ENCODE measurements around the gene HSD3B2. TPM values are rescaled to one million over a fixed set of nuclear protein-coding genes. Genes with fewer than 3 reads are reported as not detected.

HSD3B2 gene
- total RNA-seq, 1 experiment from 2014 or later: not detected

GRCh38 chr1:119451158-119451557 is 36.2 kb downstream of the HSD3B2 start:
- BruUV-seq (replicated peaks): no TSS peak
- DNase-seq (ENCODE audit: low spot score): no peak
- Histone ChIP-seq H3K4me3 (ENCODE audit: low read depth, low read length, poor library complexity, severe bottlenecking) (no peak overlapping the region), H3K27ac (ENCODE audit: low read depth, low read length, poor library complexity, severe bottlenecking) (no peak overlapping the region), H3K27me3 (replicated peaks; ENCODE audit: insufficient read depth, low read depth, low read length, poor library complexity) (no peaks in the 10 kb centered on the region), H3K4me1 (ENCODE audit: insufficient read depth, low read length, poor library complexity, severe bottlenecking) (no peaks in the 10 kb centered on the region), H3K36me3 (ENCODE audit: insufficient read depth, low read length, poor library complexity, severe bottlenecking) (no peaks in the 10 kb centered on the region), H3K9me3 (ENCODE audit: low read depth, low read length, poor library complexity, severe bottlenecking) (no peaks in the 10 kb centered on the region)
- intact Hi-C loops (cut with micrococcal nuclease; ENCODE audit: unreplicated experiment): no loop called here
- TF ChIP-seq CTCF (conservative IDR thresholded peaks at IDR 0.05; ENCODE audit: low read depth, low read length) (no peak), EZH2 (IDR thresholded peaks at IDR 0.05; ENCODE audit: borderline replicate concordance, low read depth, low read length, poor library complexity, severe bottlenecking) (no peak)
- CTCF ChIA-PET: no interaction called here
- POLR2A ChIA-PET (ENCODE audit: low non-redundant PET): no interaction called here

DNA sequence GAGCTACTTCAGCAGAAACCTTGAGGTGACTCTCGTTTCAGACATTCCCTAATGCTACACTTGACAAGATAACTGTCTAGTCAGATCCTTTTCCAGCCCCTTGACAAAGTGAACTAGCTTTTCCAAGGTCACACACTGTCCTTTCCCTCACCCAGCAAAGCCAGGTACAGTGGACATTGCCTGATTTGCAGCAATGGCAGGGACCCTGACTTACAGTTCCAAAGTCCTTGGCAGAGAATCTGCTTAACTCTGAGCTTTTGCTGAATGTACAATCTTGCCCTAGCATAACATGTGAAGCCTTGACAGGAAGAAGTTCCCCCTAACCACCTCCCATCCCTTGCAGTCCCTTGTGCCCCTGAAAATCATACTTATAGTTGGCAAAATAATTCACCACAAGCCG is 37.1 kb downstream of the HSD3B2 start:
- Histone ChIP-seq H3K4me1 (ENCODE audit: insufficient read depth, low read length, poor library complexity, severe bottlenecking) (no peaks in the 10 kb centered on the region), H3K27me3 (replicated peaks; ENCODE audit: insufficient read depth, low read depth, low read length, poor library complexity) (no peaks in the 10 kb centered on the region), H3K9me3 (ENCODE audit: low read depth, low read length, poor library complexity, severe bottlenecking) (no peaks in the 10 kb centered on the region), H3K36me3 (ENCODE audit: insufficient read depth, low read length, poor library complexity, severe bottlenecking) (no peaks in the 10 kb centered on the region), H3K4me3 (ENCODE audit: low read depth, low read length, poor library complexity, severe bottlenecking) (no peak overlapping the region), H3K27ac (ENCODE audit: low read depth, low read length, poor library complexity, severe bottlenecking) (no peak overlapping the region)
- DNase-seq (ENCODE audit: low spot score): no peak
- ChIA-PET POLR2A (ENCODE audit: low non-redundant PET) (interaction anchor here (0.6 kb wide), 1 partner anchor 1428 kb away, joined by 3 read pairs; no protein-coding TSS in a partner anchor), CTCF (no interaction called here)
- TF ChIP-seq CTCF (conservative IDR thresholded peaks at IDR 0.05; ENCODE audit: low read depth, low read length) (no peak), EZH2 (IDR thresholded peaks at IDR 0.05; ENCODE audit: borderline replicate concordance, low read depth, low read length, poor library complexity, severe bottlenecking) (no peak)
- no TSS peak for BruUV-seq (replicated peaks)
- intact Hi-C loops (cut with micrococcal nuclease; ENCODE audit: unreplicated experiment): no loop called here

- H3K4me3 ChIP-seq (ENCODE audit: low read depth, low read length, poor library complexity, severe bottlenecking): no peak overlapping the region
- no peaks in the 10 kb centered on the region for H3K4me1 ChIP-seq (ENCODE audit: insufficient read depth, low read length, poor library complexity, severe bottlenecking)
- ChIA-PET POLR2A (ENCODE audit: low non-redundant PET) (no interaction called here), CTCF (no interaction called here)
- TF ChIP-seq CTCF (conservative IDR thresholded peaks at IDR 0.05; ENCODE audit: low read depth, low read length) (no peak), EZH2 (IDR thresholded peaks at IDR 0.05; ENCODE audit: borderline replicate concordance, low read depth, low read length, poor library complexity, severe bottlenecking) (no peak)
- H3K36me3 ChIP-seq (ENCODE audit: insufficient read depth, low read length, poor library complexity, severe bottlenecking): no peaks in the 10 kb centered on the region
- DNase-seq (ENCODE audit: low spot score): no peak
- H3K27ac ChIP-seq (ENCODE audit: low read depth, low read length, poor library complexity, severe bottlenecking): no peak overlapping the region
- H3K27me3 ChIP-seq (replicated peaks; ENCODE audit: insufficient read depth, low read depth, low read length, poor library complexity): no peaks in the 10 kb centered on the region
- intact Hi-C loops (cut with micrococcal nuclease; ENCODE audit: unreplicated experiment): no loop called here
- BruUV-seq (replicated peaks): no TSS peak
- no peaks in the 10 kb centered on the region for H3K9me3 ChIP-seq (ENCODE audit: low read depth, low read length, poor library complexity, severe bottlenecking)
Observed at GRCh38 chr1:119453021-119453420, 38.1 kb downstream of the HSD3B2 start.
